Upper lobe of left lung (tissue), 4 donors: Measurements from ENCODE around the gene RPGRIP1L.

ENCODE experiments used
- EP300 ChIP-seq, 4 donors: sonication (generic); formaldehyde crosslinking; IDR thresholded peaks; one replicate each; pipeline ENCODE4 v1.5.1; 2017; ENCODE audit warnings: antibody characterized with exemption in 4 of 4, control low read depth in 2 of 4
- POLR2A ChIP-seq, 4 donors: fragments of 450-650 bp; IDR thresholded peaks; one replicate each; pipeline ENCODE4 v1.5.1; 2016 to 2017; ENCODE audit warnings: antibody characterized with exemption in 4 of 4, mild to moderate bottlenecking in 2 of 4
- POLR2AphosphoS5 ChIP-seq, 2 donors: sonication (generic); formaldehyde crosslinking; IDR thresholded peaks; one replicate each; pipeline ENCODE4 v1.5.1; 2017; ENCODE audit warnings: antibody characterized with exemption in 2 of 2
- TF ChIP-seq, protein P1 (sequence below), 6 experiments: fragments of 450-650 bp in 4 of 6; fragments of 200-600 bp in 2 of 6; sonication (generic) in 2 of 6; IDR thresholded peaks; one replicate each; pipeline ENCODE4 v1.5.1; 2016 to 2019; ENCODE audit warnings: antibody characterized with exemption in 6 of 6

- TF ChIP-seq, protein P1, sequence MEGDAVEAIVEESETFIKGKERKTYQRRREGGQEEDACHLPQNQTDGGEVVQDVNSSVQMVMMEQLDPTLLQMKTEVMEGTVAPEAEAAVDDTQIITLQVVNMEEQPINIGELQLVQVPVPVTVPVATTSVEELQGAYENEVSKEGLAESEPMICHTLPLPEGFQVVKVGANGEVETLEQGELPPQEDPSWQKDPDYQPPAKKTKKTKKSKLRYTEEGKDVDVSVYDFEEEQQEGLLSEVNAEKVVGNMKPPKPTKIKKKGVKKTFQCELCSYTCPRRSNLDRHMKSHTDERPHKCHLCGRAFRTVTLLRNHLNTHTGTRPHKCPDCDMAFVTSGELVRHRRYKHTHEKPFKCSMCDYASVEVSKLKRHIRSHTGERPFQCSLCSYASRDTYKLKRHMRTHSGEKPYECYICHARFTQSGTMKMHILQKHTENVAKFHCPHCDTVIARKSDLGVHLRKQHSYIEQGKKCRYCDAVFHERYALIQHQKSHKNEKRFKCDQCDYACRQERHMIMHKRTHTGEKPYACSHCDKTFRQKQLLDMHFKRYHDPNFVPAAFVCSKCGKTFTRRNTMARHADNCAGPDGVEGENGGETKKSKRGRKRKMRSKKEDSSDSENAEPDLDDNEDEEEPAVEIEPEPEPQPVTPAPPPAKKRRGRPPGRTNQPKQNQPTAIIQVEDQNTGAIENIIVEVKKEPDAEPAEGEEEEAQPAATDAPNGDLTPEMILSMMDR (IDR thresholded peaks at IDR 0.05), result no peak
- TF ChIP-seq POLR2A (IDR thresholded peaks at IDR 0.05) (no peak), POLR2AphosphoS5 (IDR thresholded peaks at IDR 0.05) (no peak), EP300 (IDR thresholded peaks at IDR 0.05) (no peak)
Observed at GRCh38 chr16:53626811-53627210, 76.8 kb downstream of the RPGRIP1L start.
